Measurements from ENCODE around the gene PER1. TPM values are rescaled to one million over a fixed set of nuclear protein-coding genes. Genes with fewer than 3 reads are reported as not detected.

PER1 gene
- total and polyA plus RNA-seq, 2 of the 8 experiments (the other 6 are each of a cell fraction or from before 2014, with no cell fraction given): 9.6 to 38.0 TPM

DNA sequence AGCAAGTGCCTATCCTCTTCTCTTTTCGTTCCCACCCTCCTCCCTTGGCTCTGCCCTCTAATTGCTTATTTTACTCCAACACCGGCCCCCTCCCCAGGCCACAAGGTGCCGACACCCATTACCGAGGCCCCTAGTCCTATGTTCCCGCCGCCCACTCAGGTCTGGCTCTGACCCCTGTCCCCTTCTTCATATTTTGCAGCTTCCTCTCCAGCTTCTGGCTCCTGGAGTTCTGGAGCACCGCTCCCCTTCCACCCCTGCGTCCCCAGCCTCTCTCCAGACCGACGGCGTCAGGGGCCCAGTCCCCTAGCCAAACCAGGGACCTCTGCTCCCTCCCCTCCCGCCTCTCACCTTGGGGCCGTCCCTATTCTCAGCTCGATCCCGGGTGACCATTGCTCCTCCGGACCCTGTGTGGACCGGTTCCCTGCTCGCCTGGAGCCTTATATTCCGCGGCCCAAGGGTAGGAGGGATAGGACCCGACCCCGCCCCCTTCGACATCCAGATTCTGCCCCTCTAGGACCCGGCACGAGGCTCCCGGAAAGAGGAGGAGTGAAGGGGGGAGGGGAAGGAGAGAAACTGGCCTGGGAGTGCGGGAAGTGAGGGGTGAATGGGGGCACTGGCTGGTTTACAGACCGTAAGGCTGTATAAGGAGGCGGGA, 28.4 kb downstream of the PER1 start, which contains the start of gene HES7:
TSS of gene HES7 (minus strand) at position 412 of the 655 bp plus-strand sequence. CDS start at position 390, 22 bp downstream.
- Histone ChIP-seq H3K27ac (ENCODE audit: low read depth, low read length) (no peak within 1 kb of the TSS), H2BK12ac (ENCODE audit: low read depth, low read length) (no peak within 1 kb of the TSS; the same call in 1 of the 2 replicates)
- no peak for FAIRE-seq
- TF ChIP-seq SRF (IDR thresholded peaks at IDR 0.05; ENCODE audit: low read depth, low read length): no peak

More for the DNA sequence above, 28.4 kb downstream of the PER1 start, which contains the start of gene HES7:
- peak within 1 kb of the TSS in 1 of 4 experiments; percentile 6; a peak in 1 of 7 replicates for H3K9ac ChIP-seq (replicated peaks in 1 of 4; ENCODE audit: extremely low read depth in 1 of 4, low read depth in 3 of 4, low read length in 3 of 4)
- H2BK15ac ChIP-seq (ENCODE audit: low read length): no peak within 1 kb of the TSS
- no peak within 1 kb of the TSS for H4K91ac ChIP-seq (replicated peaks; ENCODE audit: insufficient read length, low read length)
- no peak within 1 kb of the TSS; the same call in 1 of the 2 replicates for H3K18ac ChIP-seq (ENCODE audit: extremely low read depth, low read length)
- H3K4me2 ChIP-seq (ENCODE audit: insufficient read depth in 1 of 2, low read depth in 2 of 2, low read length in 2 of 2): peak within 1 kb of the TSS; percentile 88 to 93
- peaks cover 41% of the 10 kb centered on the region for H3K23me2 ChIP-seq (ENCODE audit: low read depth, low read length)
- H3K9me3 ChIP-seq (ENCODE audit: insufficient read depth in 2 of 2, low read depth in 1 of 2, low read length in 1 of 2): no peaks in the 10 kb centered on the region
- H2BK120ac ChIP-seq (replicated peaks; ENCODE audit: low read depth, low read length): no peak within 1 kb of the TSS
- H3K4me1 ChIP-seq (replicated peaks in 1 of 4; ENCODE audit: control insufficient read depth in 3 of 4, insufficient read depth in 4 of 4, low read length in 3 of 4): peaks cover 0 to 24% (median 13%) of the 10 kb centered on the region in 4 experiments; a peak in 6 of 7 replicates
- no peak within 1 kb of the TSS for H3K56ac ChIP-seq (replicated peaks; ENCODE audit: insufficient read length, low read depth, low read length)
- no peaks in the 10 kb centered on the region for H3K79me1 ChIP-seq (ENCODE audit: low read depth, low read length)
- 1% methylated on average over 22 of the region's 29 CpGs; no CpG with 5 or more reads in 1 of the 2 experiments for WGBS, 2 experiments (ENCODE audit: extremely low coverage in 1 of 2, insufficient coverage in 1 of 2, insufficient read length in 1 of 2, insufficient replicate concordance in 2 of 2, low coverage in 1 of 2, low lambda C conversion rate in 2 of 2, missing lambda C conversion rate in 1 of 2)
- POLR2A ChIA-PET (ENCODE audit: partially characterized antibody): interaction anchor here (0.7 to 7.6 kb wide), 7 partner anchors 9 to 103 kb away, joined by 3 to 49 read pairs (median 6); no protein-coding TSS in a partner anchor
- H4K20me1 ChIP-seq (replicated peaks in 1 of 2; ENCODE audit: control insufficient read depth in 1 of 2, insufficient read depth in 2 of 2, low read length in 2 of 2): peaks cover 3 to 5% of the 10 kb centered on the region in 2 experiments
- H2BK5ac ChIP-seq (ENCODE audit: low read depth, low read length): no peak within 1 kb of the TSS
- no peak within 1 kb of the TSS for H3K4ac ChIP-seq (replicated peaks; ENCODE audit: insufficient read length, low read depth, low read length)
- peak in 1 of 2 experiments; percentile 84 for DNase-seq (ENCODE audit: low read depth in 1 of 2, low spot score in 2 of 2)
- H3K14ac ChIP-seq (ENCODE audit: insufficient read length): no peak within 1 kb of the TSS
- H2AK5ac ChIP-seq (ENCODE audit: low read depth, low read length): no peak within 1 kb of the TSS
- no peak within 1 kb of the TSS for H4K5ac ChIP-seq (ENCODE audit: insufficient read length, low read depth, low read length)
- no peak within 1 kb of the TSS for H2BK20ac ChIP-seq (ENCODE audit: low read length)
- peaks cover 30 to 54% (median 51%) of the 10 kb centered on the region in 4 experiments for H3K27me3 ChIP-seq (replicated peaks in 1 of 4; ENCODE audit: control insufficient read depth in 3 of 4, extremely low read depth in 1 of 4, insufficient read depth in 3 of 4, low read length in 3 of 4)
- H3K4me3 ChIP-seq (ENCODE audit: extremely low read depth in 1 of 4, insufficient read depth in 2 of 4, low read depth in 3 of 4, low read length in 4 of 4): peak within 1 kb of the TSS; percentile 54 to 89 (median 82)
- H3K36me3 ChIP-seq (ENCODE audit: control insufficient read depth in 2 of 4, insufficient read depth in 4 of 4, low read length in 3 of 4): no peaks in the 10 kb centered on the region
- H3K23ac ChIP-seq (ENCODE audit: insufficient read length): no peak within 1 kb of the TSS
- peak within 1 kb of the TSS; percentile 73 for H4K8ac ChIP-seq (ENCODE audit: extremely low read depth, insufficient read depth, low read length)
- H3K79me2 ChIP-seq (ENCODE audit: control insufficient read depth in 1 of 2, insufficient read depth in 2 of 2, low read length in 2 of 2): no peaks in the 10 kb centered on the region
- CTCF ChIA-PET (ENCODE audit: partially characterized antibody): interaction anchor here (0.8 to 2.3 kb wide), 11 partner anchors 9 to 108 kb away, joined by 3 to 15 read pairs (median 4); no protein-coding TSS in a partner anchor
- no peak within 1 kb of the TSS; the same call in 1 of the 2 replicates for H2AFZ ChIP-seq (ENCODE audit: low read length)

All from H1 (cell line).